Inflammatory macrophage (primary cell): Measurements from ENCODE around the gene ZDHHC8.

Source experiments
- DNase-seq, 2 donors: peaks; one replicate each; pipeline ENCODE4 v3.0.0-alpha.2; 2020 to 2022

ZDHHC8 gene

GRCh38 chr22:20096574-20097420 is 34.8 kb upstream of the ZDHHC8 start:
- no peak for DNase-seq

GRCh38 chr22:20099099-20099711 is 32.4 kb upstream of the ZDHHC8 start:
- DNase-seq: no peak

DNA sequence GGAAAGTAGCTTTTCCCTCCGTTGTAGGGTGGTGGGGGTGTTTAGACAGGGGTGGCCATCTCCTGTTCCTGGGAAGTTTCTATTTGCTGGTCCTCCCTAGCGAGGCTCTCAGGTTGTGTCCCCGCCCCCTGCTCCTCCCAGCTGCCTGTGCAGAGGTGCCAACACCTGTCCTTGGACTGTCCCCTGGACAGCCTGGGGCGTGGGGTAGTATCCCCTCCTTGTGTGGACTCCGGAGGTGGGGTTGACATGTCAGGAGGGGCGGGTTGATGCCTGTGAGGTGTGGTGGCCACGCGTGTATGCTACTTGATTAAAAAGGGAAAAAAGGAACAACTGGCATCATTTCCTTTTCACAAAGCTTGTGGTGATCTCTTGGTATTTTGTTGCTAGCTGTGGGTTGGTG is 30.0 kb upstream of the ZDHHC8 start:
- no peak for DNase-seq

GRCh38 chr22:20102203-20102780 is 29.3 kb upstream of the ZDHHC8 start:
- DNase-seq: no peak

DNA sequence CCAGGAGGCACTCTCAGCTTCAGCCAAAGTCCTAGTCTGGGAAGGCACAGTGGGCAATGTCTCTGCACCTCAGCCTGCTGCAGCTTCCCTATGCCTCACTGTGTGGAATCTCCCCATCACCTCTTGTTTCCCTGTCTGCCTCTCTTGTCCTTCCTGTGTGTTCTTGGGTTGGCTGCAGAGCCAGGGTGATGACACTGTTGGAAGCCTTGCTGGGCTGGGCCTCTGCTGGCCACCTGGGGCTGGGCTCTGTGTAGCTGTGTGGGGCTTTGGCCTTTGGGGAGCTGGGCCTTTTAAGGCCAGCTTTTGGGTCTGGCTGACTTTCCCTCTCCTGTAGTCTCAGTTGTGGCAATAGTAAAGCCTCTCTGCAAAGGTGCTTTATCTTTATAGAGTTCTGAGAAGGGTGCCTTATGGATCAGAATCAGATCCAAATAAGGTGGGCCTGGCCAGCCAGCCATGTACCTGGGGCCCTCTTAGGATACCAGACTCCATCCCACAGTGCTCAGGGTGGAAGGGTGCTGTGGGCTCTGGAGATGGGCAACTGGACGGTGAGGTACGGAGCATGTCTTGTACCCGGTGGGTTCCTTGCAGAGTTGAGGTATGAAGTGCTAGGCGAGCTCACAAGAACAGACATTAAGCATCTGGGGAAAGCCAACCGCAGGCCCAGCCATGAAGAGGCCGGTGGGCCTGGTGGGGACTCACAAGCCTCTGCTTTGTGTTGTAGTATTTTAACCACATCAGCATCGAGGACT is 26.0 kb upstream of the ZDHHC8 start:
- DNase-seq: no peak

DNA sequence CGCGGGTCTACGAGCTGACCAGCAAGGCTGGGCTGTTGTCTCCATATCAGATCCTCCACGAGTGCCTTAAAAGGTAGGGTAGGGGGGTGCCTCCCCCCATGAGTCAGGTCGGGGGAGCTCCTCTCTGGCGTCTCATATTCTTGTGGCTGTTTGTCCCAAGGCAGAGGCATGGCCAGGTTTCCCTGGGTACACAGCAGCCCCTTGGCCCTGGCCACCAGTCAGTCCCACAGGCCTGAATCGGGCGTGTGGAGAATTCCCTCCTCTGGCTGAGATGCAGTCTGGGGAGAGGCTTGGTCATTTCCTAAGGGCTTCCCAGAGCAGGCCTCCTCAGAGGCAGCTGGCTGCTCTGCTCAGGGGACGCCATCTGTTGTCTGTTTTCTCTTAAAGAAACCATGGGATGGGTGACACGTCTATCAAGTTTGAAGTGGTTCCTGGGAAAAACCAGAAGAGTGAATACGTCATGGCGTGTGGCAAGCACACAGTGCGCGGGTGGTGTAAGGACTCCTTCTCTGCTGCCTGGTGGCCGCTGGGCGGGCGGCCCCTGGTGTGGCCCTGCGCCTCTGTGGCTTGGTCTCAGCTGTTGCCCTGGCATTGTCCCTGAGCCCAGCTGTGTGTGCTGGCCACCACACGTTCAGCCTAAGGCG is 25.3 kb upstream of the ZDHHC8 start:
- no peak for DNase-seq

DNA sequence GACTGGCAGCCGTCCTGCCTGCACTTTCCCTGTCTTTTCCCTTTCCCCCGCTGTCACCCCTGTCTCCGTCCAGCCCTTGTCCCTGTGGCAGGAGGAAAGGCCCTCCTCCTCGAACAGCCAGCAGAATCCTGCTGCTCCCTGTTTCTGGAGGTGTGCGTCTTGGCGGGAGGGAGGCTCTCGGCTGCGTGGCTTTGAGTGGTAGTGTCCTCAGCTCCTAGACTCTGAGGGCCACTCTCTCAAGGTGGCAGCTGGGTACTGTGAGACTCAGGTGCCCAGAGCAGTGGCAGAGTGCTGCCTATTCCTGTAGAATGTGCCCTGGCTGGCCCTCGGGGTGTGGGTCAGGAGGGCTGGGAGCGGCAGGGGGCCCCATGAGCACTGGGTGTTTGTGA is 24.8 kb upstream of the ZDHHC8 start:
- DNase-seq: no peak

- no peak for DNase-seq
Measured at GRCh38 chr22:20107471-20107901, 24.1 kb upstream of the ZDHHC8 start.

GRCh38 chr22:20107951-20108756 is 23.4 kb upstream of the ZDHHC8 start:
- no peak for DNase-seq

DNA sequence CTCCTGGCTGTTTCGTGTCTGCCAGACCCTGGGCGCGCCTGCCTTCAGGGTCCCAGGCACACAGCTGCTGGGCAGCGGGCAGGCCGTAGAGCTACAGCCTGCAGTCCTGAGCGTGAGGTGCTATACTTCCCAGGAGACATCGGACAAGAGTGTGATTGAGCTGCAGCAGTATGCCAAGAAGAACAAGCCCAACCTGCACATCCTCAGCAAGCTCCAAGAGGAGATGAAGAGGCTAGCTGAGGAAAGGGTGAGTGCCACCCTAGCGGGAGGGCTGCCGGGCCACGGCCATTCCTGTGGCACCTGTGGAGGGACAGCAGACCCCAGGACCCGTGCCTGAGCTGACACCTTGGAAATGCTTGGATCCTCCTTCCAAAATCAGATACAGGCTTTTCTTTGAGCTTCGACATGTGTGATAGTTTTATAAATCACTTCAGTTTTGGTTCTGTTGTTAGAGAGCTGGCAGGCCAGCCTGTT is 22.8 kb upstream of the ZDHHC8 start:
- DNase-seq: no peak

DNA sequence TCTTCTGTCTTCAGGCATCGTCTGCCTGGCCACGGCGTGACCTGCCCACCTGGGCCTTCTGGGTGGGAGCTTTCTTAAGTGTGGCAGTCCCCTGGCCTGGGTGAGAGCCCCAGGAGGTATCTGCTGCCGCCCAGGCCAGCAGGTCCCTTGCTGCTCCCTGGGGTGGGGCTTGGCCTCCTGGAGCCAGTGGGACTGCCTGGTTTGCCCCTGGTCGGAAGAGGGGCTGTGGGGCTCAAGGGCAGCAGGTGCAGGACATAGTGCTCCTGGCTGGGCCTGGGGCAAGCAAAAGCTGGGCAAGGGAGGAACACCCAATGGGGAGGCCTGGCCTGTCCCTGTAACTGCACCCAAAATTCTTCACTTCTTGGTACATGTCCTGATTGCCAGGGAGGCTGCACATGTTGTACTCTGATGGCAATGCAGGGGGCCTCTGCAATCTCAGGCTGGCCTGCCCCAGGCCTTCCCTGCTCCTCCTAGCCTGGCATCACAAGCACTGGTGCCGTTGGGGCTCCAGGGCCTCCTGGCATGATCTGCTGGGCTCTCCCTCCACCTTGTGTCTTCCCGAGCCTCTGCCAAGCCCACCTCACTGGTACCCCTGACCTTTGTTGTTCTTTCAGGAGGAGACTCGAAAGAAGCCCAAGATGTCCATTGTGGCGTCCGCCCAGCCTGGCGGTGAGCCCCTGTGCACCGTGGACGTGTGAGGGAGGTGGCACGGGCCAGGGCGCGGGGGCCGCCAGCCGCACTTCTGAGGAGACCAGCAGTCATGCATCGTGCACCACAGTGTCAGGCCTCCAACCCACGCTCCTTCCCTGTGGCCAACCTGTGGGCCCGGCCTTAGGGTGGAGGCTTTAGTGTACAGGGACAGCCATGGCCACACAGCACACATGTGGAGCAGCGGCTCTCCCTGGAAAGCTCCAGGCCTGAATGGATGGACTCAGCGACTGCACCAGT is 21.9 kb upstream of the ZDHHC8 start:
- no peak for DNase-seq

DNA sequence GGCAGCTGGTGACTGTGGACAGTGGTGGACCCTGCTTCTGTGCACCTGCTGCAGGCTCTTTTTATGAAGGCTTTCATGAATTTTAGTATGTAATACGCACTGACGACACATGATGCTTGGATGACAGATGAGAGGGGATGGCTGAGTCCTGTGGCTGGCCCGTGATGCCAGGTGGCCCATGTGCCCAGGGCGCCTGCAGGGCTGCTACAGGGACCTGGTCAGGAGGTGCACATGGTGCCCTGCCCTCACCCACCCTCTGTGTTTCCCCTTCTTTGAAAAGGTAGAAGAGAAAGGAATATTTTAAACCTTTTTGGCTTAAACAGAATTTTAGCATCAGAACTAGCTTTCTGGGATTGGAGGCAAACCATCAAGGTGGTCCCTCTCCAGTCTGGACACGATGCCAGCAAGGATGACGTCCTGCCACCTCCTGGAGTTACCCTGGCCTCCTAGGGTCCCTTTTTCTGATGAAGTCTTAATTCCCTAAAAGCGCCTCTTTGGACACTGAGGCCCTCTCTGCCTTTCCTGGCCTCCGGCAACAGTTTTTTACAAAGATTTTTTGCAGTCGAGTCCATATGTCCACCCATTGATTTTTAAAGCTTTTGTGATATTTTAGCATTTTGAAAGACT is 21.1 kb upstream of the ZDHHC8 start:
- DNase-seq: no peak

DNA sequence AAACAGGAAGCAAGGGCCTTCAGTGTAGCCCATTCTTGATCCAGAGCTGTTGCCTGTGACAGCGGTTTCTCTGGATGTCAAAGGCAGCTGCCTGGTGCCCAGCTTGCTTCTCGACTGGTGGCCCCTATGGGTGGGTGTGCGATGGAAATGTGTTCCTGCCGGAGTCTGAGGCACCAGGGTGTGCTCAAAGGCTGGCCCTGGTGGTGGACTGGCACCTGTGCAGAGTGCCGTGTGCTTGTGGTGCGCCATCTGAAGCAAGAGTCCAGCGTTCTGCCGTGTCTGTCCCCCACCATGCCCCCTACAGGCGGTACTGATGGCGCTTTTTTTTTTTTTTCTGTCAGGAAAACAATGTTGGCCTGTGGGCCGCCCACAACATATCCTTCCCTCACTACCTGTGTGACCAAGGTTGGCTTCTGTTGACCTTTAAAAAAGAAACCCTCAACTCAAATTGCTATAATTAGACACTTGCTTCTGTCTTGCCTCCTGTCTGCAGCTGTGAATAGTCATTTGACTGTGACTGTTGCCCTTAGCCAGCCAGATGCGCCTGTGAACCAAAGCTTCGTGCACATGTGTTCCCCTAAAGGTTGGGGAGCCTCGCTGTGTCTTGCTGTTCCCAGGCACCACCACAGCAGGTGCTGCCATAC is 20.4 kb upstream of the ZDHHC8 start:
- DNase-seq: no peak

DNA sequence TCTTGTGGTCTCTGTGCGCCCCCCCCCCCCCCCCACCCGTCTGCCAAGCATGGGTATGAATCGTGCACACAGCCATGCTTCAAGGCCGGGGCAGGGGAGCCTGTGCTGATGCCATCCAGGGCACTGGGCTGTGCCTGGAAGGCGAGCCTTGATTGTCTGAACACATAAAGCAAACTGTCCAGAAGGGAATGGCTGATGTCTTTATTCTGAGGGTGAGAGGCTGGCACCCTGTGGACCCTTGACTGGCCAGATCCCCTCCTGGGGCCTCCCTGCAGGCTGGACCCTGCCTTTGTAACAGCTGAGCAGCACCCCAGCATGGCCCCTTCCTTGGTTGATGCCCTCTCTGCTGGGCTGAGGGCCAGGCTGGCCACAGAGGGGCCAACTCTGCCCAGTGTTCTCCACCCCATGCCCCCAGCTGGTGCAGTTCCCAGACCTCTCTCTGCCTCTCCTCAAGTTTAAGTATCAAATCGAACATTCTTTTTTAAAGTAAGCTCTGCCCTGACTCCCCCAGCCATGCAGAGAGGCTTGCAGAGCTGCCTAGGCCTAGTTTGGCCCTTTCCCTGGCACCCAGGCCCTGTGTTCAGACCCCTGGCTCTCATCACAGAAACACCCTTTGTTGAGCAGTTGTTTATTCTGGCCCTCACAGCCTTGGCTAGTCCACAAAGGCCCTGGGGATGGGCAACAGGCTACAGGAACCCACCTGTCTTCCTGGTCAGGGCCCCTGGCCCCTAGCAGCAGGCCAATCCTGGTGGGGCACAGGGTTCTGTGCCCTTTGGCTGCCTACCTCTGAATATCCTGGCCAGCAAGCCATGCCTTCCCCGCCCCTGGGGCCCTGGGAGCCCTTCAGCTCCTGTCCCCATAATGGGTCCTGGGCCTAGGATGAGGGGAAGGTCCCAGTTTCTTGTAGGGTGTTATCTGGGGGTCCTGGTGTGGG is 19.6 kb upstream of the ZDHHC8 start:
- no peak for DNase-seq

- DNase-seq: no peak
Measured at GRCh38 chr22:20112623-20113511, 18.7 kb upstream of the ZDHHC8 start.

DNA sequence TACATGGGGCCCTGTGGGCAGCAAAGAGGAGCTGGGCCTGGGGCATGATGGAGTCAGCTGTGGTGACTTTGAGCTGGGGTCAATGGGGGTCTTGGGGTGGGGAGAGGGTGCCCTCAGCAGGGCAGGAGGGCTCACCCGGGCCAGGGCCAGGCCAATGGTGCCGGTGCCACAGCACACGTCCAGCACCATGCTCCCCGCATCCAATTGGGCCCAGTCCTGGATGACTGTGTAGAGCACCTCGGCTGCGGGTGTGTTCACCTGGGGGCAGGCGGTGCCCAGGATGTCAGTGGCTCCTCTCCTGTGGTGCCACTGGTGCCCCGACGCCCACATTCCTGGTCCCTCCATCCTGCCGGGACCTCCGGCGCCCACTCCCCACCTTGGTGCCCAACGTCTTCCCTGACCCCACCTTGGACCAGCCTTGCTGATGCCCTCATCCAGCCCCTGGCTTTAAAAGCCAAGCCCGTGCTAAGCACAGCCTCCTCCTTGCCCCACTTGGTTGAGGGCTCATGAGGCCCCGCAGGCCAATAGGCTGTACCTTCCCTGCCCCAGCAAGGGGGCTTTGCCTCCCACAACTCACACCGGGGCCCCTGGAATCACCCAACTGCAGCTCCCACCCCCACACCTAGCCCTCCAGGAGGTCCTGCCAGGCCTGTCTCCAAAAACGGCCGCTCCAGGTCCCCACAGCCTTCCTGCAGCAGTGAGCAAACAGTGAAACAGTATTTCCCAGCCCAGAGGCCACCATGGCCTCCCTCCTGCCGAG is 17.9 kb upstream of the ZDHHC8 start:
- DNase-seq: no peak
